HL-60 (cell line): ENCODE measurements around the gene RFXANK.

Source experiments
- CTCF ChIP-seq: IDR thresholded peaks from one replicate; pipeline ENCODE4 v1.5.1; 2011; ENCODE audit warnings: low read length, control low read depth, inconsistent platforms; ENCODE audit not compliant: insufficient read depth
- POLR2AphosphoS5 ChIP-seq: IDR thresholded peaks from 2 replicates; pipeline ENCODE4 v1.6.1; 2012; ENCODE audit warnings: low read depth
- REST ChIP-seq: IDR thresholded peaks from 2 replicates; pipeline ENCODE4 v1.6.1; 2012; ENCODE audit warnings: low read depth; ENCODE audit not compliant: insufficient replicate concordance

GRCh38 chr19:19152668-19153384 lies 39.2 kb upstream of the RFXANK start:
- TF ChIP-seq CTCF (no peak), REST (no peak), POLR2AphosphoS5 (no peak)
